H9 (cell line): Measurements from ENCODE around the gene LITAFD. TPM values are rescaled to one million over a fixed set of nuclear protein-coding genes. Genes with fewer than 3 reads are reported as not detected.
A peak's percentile ranks its signal among the peaks of the same experiment; 100 is the strongest.

ENCODE experiments used
- DNase-seq: peaks from one replicate; pipeline ENCODE4 v3.0.0-alpha.2; 2017
- H2AFZ ChIP-seq: one replicate; pipeline ENCODE4 v1.6.1; 2013; ENCODE audit warnings: mild to moderate bottlenecking, low read length, control low read depth, moderate library complexity
- H2AK5ac ChIP-seq: 2 replicates; pipeline ENCODE4 v1.6.1; 2013; ENCODE audit warnings: low read length, control low read depth, mixed read lengths; ENCODE audit not compliant: insufficient read length
- H2BK120ac ChIP-seq: one replicate; pipeline ENCODE4 v1.6.1; 2013; ENCODE audit warnings: low read depth, mild to moderate bottlenecking, low read length, control low read depth, inconsistent platforms; ENCODE audit not compliant: poor library complexity, severe bottlenecking
- H2BK12ac ChIP-seq: 2 replicates; pipeline ENCODE4 v1.6.1; 2013; ENCODE audit warnings: low read length, control low read depth, mixed read lengths, low read depth; ENCODE audit not compliant: insufficient read length
- H2BK15ac ChIP-seq: 2 replicates; pipeline ENCODE4 v1.6.1; 2013; ENCODE audit warnings: low read depth, low read length, control low read depth
- H2BK20ac ChIP-seq: one replicate; pipeline ENCODE4 v1.6.1; 2013; ENCODE audit warnings: low read depth, mild to moderate bottlenecking, low read length, control low read depth, inconsistent platforms; ENCODE audit not compliant: poor library complexity, severe bottlenecking
- H2BK5ac ChIP-seq: 2 replicates; pipeline ENCODE4 v1.6.1; 2013; ENCODE audit warnings: low read length, control low read depth, mixed read lengths; ENCODE audit not compliant: insufficient read length
- H3K14ac ChIP-seq: 2 replicates; pipeline ENCODE4 v1.6.1; 2013; ENCODE audit warnings: low read length, control low read depth; ENCODE audit not compliant: insufficient read depth
- H3K18ac ChIP-seq: 2 replicates; pipeline ENCODE4 v1.6.1; 2013; ENCODE audit warnings: low read depth, mild to moderate bottlenecking, mixed read lengths, low read length, control low read depth; ENCODE audit not compliant: insufficient read length
- H3K23ac ChIP-seq: 2 replicates; pipeline ENCODE4 v1.6.1; 2013; ENCODE audit warnings: low read length, control low read depth, mixed read lengths, low read depth; ENCODE audit not compliant: insufficient read length
- H3K23me2 ChIP-seq: 2 replicates; pipeline ENCODE4 v1.6.1; 2013; ENCODE audit warnings: low read depth, mild to moderate bottlenecking, mixed read lengths, low read length, control low read depth; ENCODE audit not compliant: insufficient read length, poor library complexity, severe bottlenecking
- H3K27ac ChIP-seq: 2 replicates; pipeline ENCODE4 v1.5.1; 2013; ENCODE audit warnings: low read length, control low read depth, mixed read lengths, low read depth; ENCODE audit not compliant: insufficient read length
- H3K27me3 ChIP-seq: 2 replicates; pipeline ENCODE4 v1.6.1; 2013; ENCODE audit warnings: low read length, control low read depth, inconsistent platforms; ENCODE audit not compliant: insufficient read depth
- H3K4ac ChIP-seq: 2 replicates; pipeline ENCODE4 v1.6.1; 2013; ENCODE audit warnings: low read depth, mild to moderate bottlenecking, control low read depth, inconsistent platforms, low read length, moderate library complexity
- H3K4me1 ChIP-seq: 2 replicates; pipeline ENCODE4 v1.6.1; 2013; ENCODE audit warnings: low read length, control low read depth, inconsistent platforms; ENCODE audit not compliant: insufficient read depth
- H3K4me2 ChIP-seq: 2 replicates; pipeline ENCODE4 v1.6.1; 2013; ENCODE audit warnings: low read length, control low read depth, mixed read lengths; ENCODE audit not compliant: insufficient read length, insufficient read depth
- H3K56ac ChIP-seq: 2 replicates; pipeline ENCODE4 v1.6.1; 2013; ENCODE audit warnings: low read depth, mild to moderate bottlenecking, mixed read lengths, low read length, control low read depth; ENCODE audit not compliant: insufficient read length
- H3K79me1 ChIP-seq: 2 replicates; pipeline ENCODE4 v1.6.1; 2013; ENCODE audit warnings: low read depth, mild to moderate bottlenecking, moderate library complexity, low read length, control low read depth, inconsistent platforms; ENCODE audit not compliant: insufficient read depth, poor library complexity, severe bottlenecking
- H3K79me2 ChIP-seq: 2 replicates; pipeline ENCODE4 v1.6.1; 2013; ENCODE audit warnings: low read length, control low read depth, inconsistent platforms; ENCODE audit not compliant: insufficient read depth
- H3K9ac ChIP-seq: 2 replicates; pipeline ENCODE4 v1.6.1; 2013; ENCODE audit warnings: low read length, control low read depth, mixed read lengths; ENCODE audit not compliant: insufficient read length; ENCODE audit errors: extremely low read depth
- H3K9me3 ChIP-seq: one replicate; pipeline ENCODE4 v1.6.1; 2013; ENCODE audit warnings: low read depth, low read length, inconsistent platforms; ENCODE audit not compliant: control insufficient read depth
- H3T11ph ChIP-seq: one replicate; pipeline ENCODE4 v1.6.1; 2013; ENCODE audit warnings: mild to moderate bottlenecking, low read length, control low read depth, inconsistent platforms
- H4K20me1 ChIP-seq: one replicate; pipeline ENCODE4 v1.6.1; 2013; ENCODE audit not compliant: control insufficient read depth, insufficient read length, insufficient read depth
- H4K5ac ChIP-seq: 2 replicates; pipeline ENCODE4 v1.6.1; 2013; ENCODE audit warnings: low read depth, mild to moderate bottlenecking, mixed read lengths, low read length, control low read depth; ENCODE audit not compliant: insufficient read length
- H4K8ac ChIP-seq: replicated peaks from 2 replicates; pipeline ENCODE4 v1.6.1; 2013; ENCODE audit warnings: low read length, control low read depth, mixed read lengths, low read depth; ENCODE audit not compliant: insufficient read length
- H4K91ac ChIP-seq: 2 replicates; pipeline ENCODE4 v1.6.1; 2013; ENCODE audit warnings: low read depth, mild to moderate bottlenecking, moderate library complexity, mixed read lengths, low read length, control low read depth; ENCODE audit not compliant: insufficient read length
- H3K27ac Mint-ChIP-seq, 3 experiments: 2 replicates in 2 of 3; 3 replicates in 1 of 3; pipeline ENCODE4 v1.8.0; 2020 to 2021; ENCODE audit warnings: mixed read lengths in 3 of 3, mild to moderate bottlenecking in 1 of 3, moderate library complexity in 1 of 3
- H3K27me3 Mint-ChIP-seq: 2 replicates; pipeline ENCODE4 v1.8.0; 2021; ENCODE audit warnings: low read depth, mild to moderate bottlenecking, moderate library complexity, mixed read lengths
- H3K36me3 Mint-ChIP-seq, 3 experiments: 2 replicates in 2 of 3; 3 replicates in 1 of 3; pipeline ENCODE4 v1.8.0; 2020 to 2021; ENCODE audit warnings: low read depth in 3 of 3, mixed read lengths in 3 of 3; ENCODE audit not compliant: insufficient read depth in 1 of 3
- H3K4me1 Mint-ChIP-seq, 2 experiments: 2 replicates each; pipeline ENCODE4 v1.8.0; 2020; ENCODE audit warnings: mixed read lengths in 2 of 2
- H3K4me3 Mint-ChIP-seq, 2 experiments: 2 replicates in 1 of 2; 3 replicates in 1 of 2; pipeline ENCODE4 v1.8.0; 2020 to 2021; ENCODE audit warnings: mild to moderate bottlenecking in 2 of 2, mixed read lengths in 2 of 2, moderate library complexity in 1 of 2
- H3K9me3 Mint-ChIP-seq, 2 experiments: 2 replicates in 1 of 2; 3 replicates in 1 of 2; pipeline ENCODE4 v1.8.0; 2020; ENCODE audit warnings: mild to moderate bottlenecking in 2 of 2, mixed read lengths in 2 of 2, moderate library complexity in 1 of 2
- WGBS: extraction: QIAGEN DNeasy Blood & Tissue Kit; methylation state at CpG from one replicate; pipeline ENCODE4 v1.1.7; 2013; ENCODE audit warnings: missing lambda C conversion rate, low lambda C conversion rate, mixed read lengths; ENCODE audit not compliant: insufficient read length; ENCODE audit errors: extremely low coverage; 5-methylcytosine and 5-hydroxymethylcytosine counted together
- total RNA-seq: library from RNA; stranded (reverse); gene quantifications from 2 replicates; pipeline ENCODE4 v1.2.1, GENCODE V29; 2021
- TF ChIP-seq, protein P1 (sequence below): fragments of 200-600 bp; sonication (generic); conservative IDR thresholded peaks from 3 replicates; pipeline ENCODE4 v1.8.0; 2021; ENCODE audit warnings: antibody characterized with exemption, mild to moderate bottlenecking

The LITAFD gene
- total RNA-seq, 1 experiment from 2014 or later: not detected

DNA sequence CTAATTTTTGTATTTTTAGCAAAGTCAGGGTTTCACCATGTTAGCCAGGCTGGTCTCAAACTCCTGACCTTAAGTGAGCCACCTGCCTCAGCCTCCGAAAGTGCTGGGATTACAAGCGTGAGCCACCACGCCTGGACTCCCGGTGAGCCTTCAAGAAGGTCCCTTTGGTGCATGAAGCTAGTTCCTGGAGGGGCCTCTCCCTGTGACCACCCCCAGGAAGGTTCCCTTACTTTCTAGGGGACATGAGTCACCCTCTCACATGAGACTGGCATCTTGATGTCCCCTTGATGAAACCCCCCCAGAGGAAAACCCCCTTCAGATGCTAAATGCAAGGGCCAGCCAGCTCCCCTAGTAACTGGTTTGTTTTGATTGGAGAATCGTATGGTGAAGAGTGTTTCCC is 26.2 kb upstream of the LITAFD start:
- no peak overlapping the region for H2AFZ ChIP-seq
- H3K23ac ChIP-seq: no peak overlapping the region
- H2BK120ac ChIP-seq: no peak overlapping the region
- Mint-ChIP-seq H3K4me3 (no peak overlapping the region), H3K27ac (peak overlapping the region in 2 of 3 experiments; percentile 61 to 82; a peak in 2 of 7 replicates), H3K27me3 (no peaks in the 10 kb centered on the region; the same call in 1 of the 2 replicates), H3K36me3 (peaks cover 51 to 85% (median 74%) of the 10 kb centered on the region in 3 experiments), H3K9me3 (peaks cover 0 to 3% of the 10 kb centered on the region in 2 experiments; a peak in 2 of 5 replicates), H3K4me1 (peaks cover 16 to 28% of the 10 kb centered on the region in 2 experiments)
- H3K18ac ChIP-seq: no peak overlapping the region
- H3K9ac ChIP-seq: no peak overlapping the region
- H2BK12ac ChIP-seq: no peak overlapping the region
- H3K9me3 ChIP-seq: no peaks in the 10 kb centered on the region
- H4K8ac ChIP-seq: no peak overlapping the region
- DNase-seq: no peak
- no peak overlapping the region for H3K56ac ChIP-seq
- H3K27me3 ChIP-seq: no peaks in the 10 kb centered on the region
- H3K4me2 ChIP-seq: no peak overlapping the region
- H3K4ac ChIP-seq: no peak overlapping the region
- H2AK5ac ChIP-seq: no peak overlapping the region
- no peak overlapping the region for H4K5ac ChIP-seq
- no peak overlapping the region for H2BK5ac ChIP-seq
- no CpG with 5 or more reads among the region's 5 CpGs for WGBS
- peaks cover 6% of the 10 kb centered on the region; the same call in 1 of the 2 replicates for H3K79me2 ChIP-seq
- no peak overlapping the region for H3K27ac ChIP-seq
- peaks cover 2% of the 10 kb centered on the region for H4K20me1 ChIP-seq
- TF ChIP-seq, protein P1, sequence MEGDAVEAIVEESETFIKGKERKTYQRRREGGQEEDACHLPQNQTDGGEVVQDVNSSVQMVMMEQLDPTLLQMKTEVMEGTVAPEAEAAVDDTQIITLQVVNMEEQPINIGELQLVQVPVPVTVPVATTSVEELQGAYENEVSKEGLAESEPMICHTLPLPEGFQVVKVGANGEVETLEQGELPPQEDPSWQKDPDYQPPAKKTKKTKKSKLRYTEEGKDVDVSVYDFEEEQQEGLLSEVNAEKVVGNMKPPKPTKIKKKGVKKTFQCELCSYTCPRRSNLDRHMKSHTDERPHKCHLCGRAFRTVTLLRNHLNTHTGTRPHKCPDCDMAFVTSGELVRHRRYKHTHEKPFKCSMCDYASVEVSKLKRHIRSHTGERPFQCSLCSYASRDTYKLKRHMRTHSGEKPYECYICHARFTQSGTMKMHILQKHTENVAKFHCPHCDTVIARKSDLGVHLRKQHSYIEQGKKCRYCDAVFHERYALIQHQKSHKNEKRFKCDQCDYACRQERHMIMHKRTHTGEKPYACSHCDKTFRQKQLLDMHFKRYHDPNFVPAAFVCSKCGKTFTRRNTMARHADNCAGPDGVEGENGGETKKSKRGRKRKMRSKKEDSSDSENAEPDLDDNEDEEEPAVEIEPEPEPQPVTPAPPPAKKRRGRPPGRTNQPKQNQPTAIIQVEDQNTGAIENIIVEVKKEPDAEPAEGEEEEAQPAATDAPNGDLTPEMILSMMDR: no peak
- H3T11ph ChIP-seq: no peak overlapping the region
- no peaks in the 10 kb centered on the region for H3K23me2 ChIP-seq
- no peak overlapping the region for H2BK15ac ChIP-seq
- H4K91ac ChIP-seq: no peak overlapping the region
- no peak overlapping the region for H3K14ac ChIP-seq
- no peak overlapping the region for H2BK20ac ChIP-seq
- H3K4me1 ChIP-seq: no peaks in the 10 kb centered on the region
- H3K79me1 ChIP-seq: peaks cover 3% of the 10 kb centered on the region
